DOHH2 (cell line): Measurements from ENCODE around the gene SPTLC1.

Experiments used
- H3F3A ChIP-seq: fragments of 200-600 bp; sonication (generic), shearing (Covaris generic); 2 replicates; pipeline ENCODE4 v1.6.0; 2016; ENCODE audit warnings: antibody characterized with exemption, mild to moderate bottlenecking; ENCODE audit not compliant: control insufficient read depth, insufficient read depth
- H3K27ac ChIP-seq: fragments of 200-600 bp; sonication (generic); 2 replicates; pipeline ENCODE4 v1.5.1; 2014; ENCODE audit warnings: low read depth, mild to moderate bottlenecking, low read length, moderate library complexity
- H3K27me3 ChIP-seq: fragments of 200-600 bp; sonication (generic); 2 replicates; pipeline ENCODE4 v1.6.1; 2014; ENCODE audit warnings: mild to moderate bottlenecking, low read length, mixed read lengths; ENCODE audit not compliant: control insufficient read depth
- H3K36me3 ChIP-seq: fragments of 200-600 bp; sonication (generic); 2 replicates; pipeline ENCODE4 v1.6.1; 2014; ENCODE audit warnings: mild to moderate bottlenecking, low read length, moderate library complexity, mixed read lengths; ENCODE audit not compliant: control insufficient read depth
- H3K4me1 ChIP-seq: fragments of 200-600 bp; sonication (generic); 2 replicates; pipeline ENCODE4 v1.6.1; 2014; ENCODE audit warnings: mild to moderate bottlenecking, low read length, mixed read lengths; ENCODE audit not compliant: control insufficient read depth
- H3K4me2 ChIP-seq: fragments of 200-600 bp; sonication (generic); 2 replicates; pipeline ENCODE4 v1.6.0; 2014; ENCODE audit warnings: mild to moderate bottlenecking, low read length, moderate library complexity
- H3K4me3 ChIP-seq: fragments of 200-600 bp; sonication (generic); 2 replicates; pipeline ENCODE4 v1.5.1; 2014; ENCODE audit warnings: mild to moderate bottlenecking, low read length, mixed read lengths
- H3K79me2 ChIP-seq: fragments of 200-600 bp; sonication (generic); 2 replicates; pipeline ENCODE4 v1.6.1; 2014; ENCODE audit warnings: mild to moderate bottlenecking, low read length, mixed read lengths; ENCODE audit not compliant: control insufficient read depth
- H3K9me2 ChIP-seq: fragments of 200-600 bp; sonication (generic); replicated peaks from 2 replicates; pipeline ENCODE4 v1.6.1; 2014; ENCODE audit warnings: mild to moderate bottlenecking, low read length, mixed read lengths; ENCODE audit not compliant: control insufficient read depth
- H3K9me3 ChIP-seq: fragments of 200-600 bp; sonication (generic); 2 replicates; pipeline ENCODE4 v1.6.1; 2014; ENCODE audit warnings: antibody characterized with exemption, low read length, mixed read lengths; ENCODE audit not compliant: control insufficient read depth, insufficient read depth
- H4K20me1 ChIP-seq: fragments of 200-600 bp; sonication (generic); 2 replicates; pipeline ENCODE4 v1.6.0; 2014; ENCODE audit warnings: low read depth, mild to moderate bottlenecking, antibody characterized with exemption, low read length, moderate library complexity; ENCODE audit not compliant: control insufficient read depth, insufficient read depth
- EZH2phosphoT487 ChIP-seq: fragments of 200-600 bp; sonication (generic); IDR thresholded peaks from 2 replicates; pipeline ENCODE4 v1.6.1; 2017; ENCODE audit warnings: borderline replicate concordance, mild to moderate bottlenecking, antibody characterized with exemption, low read length, moderate library complexity, mixed read lengths
- TF ChIP-seq, protein P1 (sequence below): fragments of 200-600 bp; sonication (generic); IDR thresholded peaks from one replicate; pipeline ENCODE4 v1.5.1; 2014; ENCODE audit warnings: antibody characterized with exemption, mild to moderate bottlenecking, low read depth, low read length; ENCODE audit not compliant: poor library complexity, severe bottlenecking

Gene SPTLC1

DNA sequence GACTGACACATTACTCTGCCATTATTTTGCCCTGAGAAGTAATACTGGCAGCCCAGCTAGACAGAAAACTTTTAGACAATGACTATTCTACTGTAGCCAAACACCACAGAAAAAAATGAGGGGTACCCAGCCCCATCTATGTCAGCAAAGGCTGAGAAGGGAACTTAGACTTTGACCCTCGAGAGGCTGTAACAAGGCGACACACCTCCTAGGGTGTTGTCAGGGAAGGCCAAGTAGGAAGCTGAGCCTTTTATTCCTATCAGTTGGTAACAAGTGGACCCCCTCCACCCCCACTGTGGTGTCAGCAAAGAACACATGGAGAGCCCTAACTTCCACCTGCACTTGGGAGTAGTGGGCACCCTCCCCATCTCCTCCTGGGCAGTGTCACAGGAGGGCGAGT, 55.6 kb downstream of the SPTLC1 start:
- Histone ChIP-seq H3K4me1 (no peaks in the 10 kb centered on the region), H3K4me2 (no peak overlapping the region), H3K27ac (no peak overlapping the region), H3K4me3 (no peak overlapping the region), H3K27me3 (no peaks in the 10 kb centered on the region), H3K36me3 (peaks cover 77% of the 10 kb centered on the region), H4K20me1 (no peaks in the 10 kb centered on the region), H3K9me2 (no peaks in the 10 kb centered on the region), H3K79me2 (peaks cover 7% of the 10 kb centered on the region), H3K9me3 (peaks cover 7% of the 10 kb centered on the region; the same call in 1 of the 2 replicates), H3F3A (no peaks in the 10 kb centered on the region)
- TF ChIP-seq, protein P1, sequence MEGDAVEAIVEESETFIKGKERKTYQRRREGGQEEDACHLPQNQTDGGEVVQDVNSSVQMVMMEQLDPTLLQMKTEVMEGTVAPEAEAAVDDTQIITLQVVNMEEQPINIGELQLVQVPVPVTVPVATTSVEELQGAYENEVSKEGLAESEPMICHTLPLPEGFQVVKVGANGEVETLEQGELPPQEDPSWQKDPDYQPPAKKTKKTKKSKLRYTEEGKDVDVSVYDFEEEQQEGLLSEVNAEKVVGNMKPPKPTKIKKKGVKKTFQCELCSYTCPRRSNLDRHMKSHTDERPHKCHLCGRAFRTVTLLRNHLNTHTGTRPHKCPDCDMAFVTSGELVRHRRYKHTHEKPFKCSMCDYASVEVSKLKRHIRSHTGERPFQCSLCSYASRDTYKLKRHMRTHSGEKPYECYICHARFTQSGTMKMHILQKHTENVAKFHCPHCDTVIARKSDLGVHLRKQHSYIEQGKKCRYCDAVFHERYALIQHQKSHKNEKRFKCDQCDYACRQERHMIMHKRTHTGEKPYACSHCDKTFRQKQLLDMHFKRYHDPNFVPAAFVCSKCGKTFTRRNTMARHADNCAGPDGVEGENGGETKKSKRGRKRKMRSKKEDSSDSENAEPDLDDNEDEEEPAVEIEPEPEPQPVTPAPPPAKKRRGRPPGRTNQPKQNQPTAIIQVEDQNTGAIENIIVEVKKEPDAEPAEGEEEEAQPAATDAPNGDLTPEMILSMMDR = no peak
- TF ChIP-seq EZH2phosphoT487 = no peak

DNA sequence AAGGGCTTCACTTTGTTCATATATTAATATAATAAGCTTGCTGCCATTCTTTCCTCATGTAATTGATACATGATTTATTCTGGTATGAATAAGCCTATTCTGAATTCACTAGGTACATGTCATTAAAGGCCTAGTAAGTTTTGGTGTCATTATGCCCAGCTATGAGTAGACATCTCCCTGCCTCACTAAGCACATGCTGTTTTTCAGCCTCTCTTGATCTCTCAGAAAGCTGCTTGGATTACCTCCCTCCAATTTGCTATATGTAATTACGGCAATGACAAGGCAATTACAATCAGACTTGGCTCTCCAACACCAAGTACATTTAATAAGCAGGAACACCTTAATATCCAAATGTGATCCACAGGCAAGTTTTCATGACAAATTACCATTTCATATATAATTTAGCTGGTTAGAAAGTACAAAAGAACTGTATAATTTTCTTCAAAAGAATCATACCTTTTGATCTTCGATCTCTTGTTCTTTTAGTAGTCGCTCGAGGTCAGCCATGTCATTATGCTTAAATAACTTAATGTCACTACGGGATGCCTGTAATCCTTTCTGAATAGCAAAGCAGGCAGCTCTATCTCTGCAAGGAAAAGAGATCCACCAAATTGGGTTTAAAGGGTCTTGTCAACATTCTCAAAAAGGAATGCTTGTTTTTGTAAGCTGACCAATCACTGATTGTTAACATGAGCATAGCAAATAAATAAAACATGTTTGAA, 56.3 kb downstream of the SPTLC1 start:
- no peaks in the 10 kb centered on the region for H3K9me2 ChIP-seq

GRCh38 chr9:92058026-92058425, 57.2 kb downstream of the SPTLC1 start:
- peaks cover 75% of the 10 kb centered on the region for H3K36me3 ChIP-seq
- H3F3A ChIP-seq = no peaks in the 10 kb centered on the region
- H3K4me2 ChIP-seq = no peak overlapping the region
- peaks cover 7% of the 10 kb centered on the region for H3K79me2 ChIP-seq
- no peak overlapping the region for H3K4me3 ChIP-seq
- no peaks in the 10 kb centered on the region for H3K9me2 ChIP-seq
- TF ChIP-seq EZH2phosphoT487 = no peak
- TF ChIP-seq, protein P1 = no peak
- no peaks in the 10 kb centered on the region for H4K20me1 ChIP-seq
- H3K27ac ChIP-seq = no peak overlapping the region
- peaks cover 7% of the 10 kb centered on the region; the same call in 1 of the 2 replicates for H3K9me3 ChIP-seq
- H3K4me1 ChIP-seq = no peaks in the 10 kb centered on the region
- H3K27me3 ChIP-seq = no peaks in the 10 kb centered on the region

More for the DNA sequence above, 56.3 kb downstream of the SPTLC1 start:
- H3K4me3 ChIP-seq = no peak overlapping the region
- H3F3A ChIP-seq = no peaks in the 10 kb centered on the region
- peaks cover 7% of the 10 kb centered on the region for H3K79me2 ChIP-seq
- TF ChIP-seq, protein P1 = no peak
- no peak for TF ChIP-seq EZH2phosphoT487
- no peak overlapping the region for H3K4me2 ChIP-seq
- H3K9me3 ChIP-seq = peaks cover 7% of the 10 kb centered on the region; the same call in 1 of the 2 replicates
- H3K27me3 ChIP-seq = no peaks in the 10 kb centered on the region
- H3K27ac ChIP-seq = no peak overlapping the region
- H3K36me3 ChIP-seq = peaks cover 76% of the 10 kb centered on the region
- H3K4me1 ChIP-seq = no peaks in the 10 kb centered on the region
- H4K20me1 ChIP-seq = no peaks in the 10 kb centered on the region
